ENCODE measurements around the gene KLHL6.

Gene KLHL6

GRCh38 chr3:183508821-183509220 lies 46.7 kb downstream of the KLHL6 start:
- no peak for TF ChIP-seq ZFX (IDR thresholded peaks at IDR 0.05)
- TF ChIP-seq, protein P1, sequence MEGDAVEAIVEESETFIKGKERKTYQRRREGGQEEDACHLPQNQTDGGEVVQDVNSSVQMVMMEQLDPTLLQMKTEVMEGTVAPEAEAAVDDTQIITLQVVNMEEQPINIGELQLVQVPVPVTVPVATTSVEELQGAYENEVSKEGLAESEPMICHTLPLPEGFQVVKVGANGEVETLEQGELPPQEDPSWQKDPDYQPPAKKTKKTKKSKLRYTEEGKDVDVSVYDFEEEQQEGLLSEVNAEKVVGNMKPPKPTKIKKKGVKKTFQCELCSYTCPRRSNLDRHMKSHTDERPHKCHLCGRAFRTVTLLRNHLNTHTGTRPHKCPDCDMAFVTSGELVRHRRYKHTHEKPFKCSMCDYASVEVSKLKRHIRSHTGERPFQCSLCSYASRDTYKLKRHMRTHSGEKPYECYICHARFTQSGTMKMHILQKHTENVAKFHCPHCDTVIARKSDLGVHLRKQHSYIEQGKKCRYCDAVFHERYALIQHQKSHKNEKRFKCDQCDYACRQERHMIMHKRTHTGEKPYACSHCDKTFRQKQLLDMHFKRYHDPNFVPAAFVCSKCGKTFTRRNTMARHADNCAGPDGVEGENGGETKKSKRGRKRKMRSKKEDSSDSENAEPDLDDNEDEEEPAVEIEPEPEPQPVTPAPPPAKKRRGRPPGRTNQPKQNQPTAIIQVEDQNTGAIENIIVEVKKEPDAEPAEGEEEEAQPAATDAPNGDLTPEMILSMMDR (conservative IDR thresholded peaks at IDR 0.05), result no peak
- H3K27ac ChIP-seq, result no peak overlapping the region

GRCh38 chr3:183507551-183507950 lies 48.0 kb downstream of the KLHL6 start:
- TF ChIP-seq ZFX (IDR thresholded peaks at IDR 0.05), result no peak
- TF ChIP-seq, protein P1 (conservative IDR thresholded peaks at IDR 0.05), result no peak
- no peak overlapping the region for H3K27ac ChIP-seq

DNA sequence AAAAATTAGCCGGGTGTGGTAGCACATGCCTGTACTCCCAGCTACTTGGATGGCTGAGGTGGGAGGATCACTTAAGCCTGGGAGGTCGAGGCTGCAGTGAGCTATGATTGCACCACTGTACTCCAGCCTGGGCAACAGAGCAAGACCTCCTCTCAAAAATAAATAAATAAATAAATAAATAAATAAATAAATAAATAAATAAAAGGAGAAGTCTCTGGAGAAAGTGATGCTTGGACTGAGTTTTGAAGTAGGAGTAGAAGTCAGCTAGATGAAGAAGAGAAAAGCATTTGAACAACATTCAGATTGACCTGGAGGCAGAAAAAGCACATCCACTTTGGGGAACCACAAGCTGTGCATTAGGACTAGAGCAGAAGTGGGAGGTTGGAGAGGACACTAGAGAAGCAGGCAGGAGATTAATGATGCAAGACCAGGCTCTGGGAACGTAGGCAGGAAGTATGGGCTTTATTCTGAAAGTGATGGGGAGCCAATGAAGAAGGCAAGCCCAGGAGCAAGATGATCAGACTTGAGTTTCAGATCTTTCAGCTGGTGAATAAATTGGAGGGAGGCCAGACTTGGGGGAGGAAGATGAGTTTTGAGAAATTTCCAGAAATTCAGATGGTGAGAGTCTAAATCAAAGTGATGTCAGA lies 48.7 kb downstream of the KLHL6 start:
- no peak overlapping the region for H3K27ac ChIP-seq
- TF ChIP-seq, protein P1 (conservative IDR thresholded peaks at IDR 0.05), result no peak

DNA sequence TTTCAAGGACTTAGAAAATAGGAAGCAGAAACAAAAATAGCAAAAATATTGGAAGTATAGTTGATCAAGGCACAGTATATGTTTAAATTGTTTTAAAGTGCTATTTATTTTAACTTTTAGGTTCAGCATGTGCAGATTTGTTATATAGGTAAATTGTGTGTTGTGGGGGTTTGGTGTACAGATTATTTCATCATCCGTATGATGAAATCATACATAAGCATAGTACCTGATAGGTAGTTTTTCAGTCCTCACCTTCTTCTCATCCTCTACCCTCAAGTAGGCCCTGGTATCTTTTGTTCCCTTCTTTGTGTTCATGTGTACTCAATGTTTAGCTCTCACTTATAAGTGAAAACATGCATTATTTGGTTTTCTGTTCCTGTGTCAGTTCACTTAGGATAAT lies 50.9 kb downstream of the KLHL6 start:
- TF ChIP-seq, protein P1 (conservative IDR thresholded peaks at IDR 0.05), result no peak
- TF ChIP-seq ZFX (IDR thresholded peaks at IDR 0.05), result no peak
- no peak overlapping the region for H3K27ac ChIP-seq

GRCh38 chr3:183503746-183504145 lies 51.8 kb downstream of the KLHL6 start:
- TF ChIP-seq ZFX (IDR thresholded peaks at IDR 0.05), result no peak
- TF ChIP-seq, protein P1 (conservative IDR thresholded peaks at IDR 0.05), result no peak
- H3K27ac ChIP-seq, result no peak overlapping the region

DNA sequence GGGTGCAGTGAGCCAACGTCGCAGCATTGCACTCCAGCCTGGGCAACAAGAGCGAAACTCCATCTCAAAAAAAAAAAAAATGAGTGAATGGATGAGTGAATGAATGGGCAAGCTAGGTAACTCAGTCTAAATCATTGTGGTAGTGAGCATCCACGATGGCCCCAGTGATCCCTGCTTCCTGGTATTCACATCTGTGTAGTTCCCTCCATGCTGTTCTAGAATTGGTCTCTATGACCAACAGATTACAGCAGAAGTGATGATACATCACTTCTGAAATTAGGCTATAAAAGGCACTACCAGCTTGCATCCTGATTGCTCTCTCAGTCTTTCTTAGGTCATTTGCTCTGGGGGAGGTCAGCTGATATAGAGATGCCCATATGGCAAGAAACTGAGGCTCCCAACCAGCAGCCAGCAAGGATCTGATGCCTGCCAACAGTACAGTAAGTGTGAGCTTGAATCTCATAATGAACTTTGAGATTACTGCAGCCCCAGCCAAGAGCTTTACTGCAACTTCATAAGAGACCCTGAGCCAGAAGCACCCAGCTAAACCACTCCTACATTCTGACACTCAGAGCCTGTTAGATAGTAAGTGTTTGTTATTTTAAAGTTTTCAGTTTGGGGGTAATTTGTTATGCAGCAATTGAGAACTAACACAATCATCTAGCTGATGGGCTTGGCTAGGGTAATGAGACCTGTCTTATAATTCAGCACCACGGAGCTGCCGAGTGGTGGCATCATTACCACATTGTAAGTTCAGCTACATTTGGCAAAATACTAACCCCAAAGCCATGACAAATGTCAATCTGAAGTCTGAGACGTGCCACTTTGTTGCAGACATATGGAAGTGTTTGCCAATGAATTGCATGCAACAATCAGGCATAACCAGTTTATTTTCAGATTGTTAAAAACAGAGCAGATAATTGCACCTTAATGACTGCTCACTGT lies 53.0 kb downstream of the KLHL6 start:
- TF ChIP-seq ZFX (IDR thresholded peaks at IDR 0.05), result no peak
- TF ChIP-seq, protein P1 (conservative IDR thresholded peaks at IDR 0.05), result peak; percentile 76

More for the DNA sequence above, 53.0 kb downstream of the KLHL6 start:
- H3K27ac ChIP-seq, result no peak overlapping the region
